ENCODE measurements around the gene GMEB2.
A peak's percentile ranks its signal among the peaks of the same experiment; 100 is the strongest.
"Not testable (repeated sequence)": the region's sequence is repeated elsewhere in the genome, so short reads cannot be mapped to it uniquely, and the experiment has no call there.

GMEB2 gene

DNA sequence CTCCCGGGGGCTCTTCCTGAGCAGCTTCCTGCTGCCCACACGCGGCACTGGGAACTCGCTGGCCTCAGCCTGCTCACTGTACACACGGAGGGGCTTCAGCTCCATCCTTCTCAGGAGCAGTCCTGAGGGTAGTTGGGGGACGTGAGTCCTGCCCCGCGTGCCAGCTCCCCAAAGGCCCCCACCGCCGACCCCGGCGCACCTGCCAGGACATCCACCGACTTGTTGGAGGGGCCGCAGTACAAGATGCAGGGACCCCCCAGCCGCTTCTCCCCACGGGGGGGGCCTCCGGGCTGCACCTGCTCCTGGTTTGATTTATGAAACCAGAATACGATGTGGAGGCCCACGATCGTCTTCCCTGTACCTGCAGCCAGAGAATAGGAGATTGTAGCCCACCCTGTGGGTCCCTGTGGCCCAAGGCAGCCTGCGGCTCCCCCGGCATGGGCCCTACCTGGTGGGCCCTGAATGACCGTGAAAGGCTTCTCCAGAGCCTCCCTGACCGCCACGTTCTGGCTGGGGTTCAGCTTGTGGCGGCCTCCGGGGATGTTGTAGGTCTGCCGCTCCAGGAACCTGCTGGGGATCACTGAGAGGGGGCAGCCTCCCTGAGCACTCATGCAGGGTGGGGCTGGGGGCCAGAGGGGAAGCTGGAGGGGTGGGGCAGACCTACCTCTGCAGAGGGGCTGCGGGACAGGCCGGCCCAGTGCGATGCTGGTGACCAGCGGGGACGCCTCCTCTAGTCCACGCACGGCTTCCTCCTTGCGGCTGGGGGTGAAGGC is 65.1 kb downstream of the GMEB2 start:
- no peak for DNase-seq (ENCODE audit: low read depth in 3 of 3, low spot score in 1 of 3)

DNA sequence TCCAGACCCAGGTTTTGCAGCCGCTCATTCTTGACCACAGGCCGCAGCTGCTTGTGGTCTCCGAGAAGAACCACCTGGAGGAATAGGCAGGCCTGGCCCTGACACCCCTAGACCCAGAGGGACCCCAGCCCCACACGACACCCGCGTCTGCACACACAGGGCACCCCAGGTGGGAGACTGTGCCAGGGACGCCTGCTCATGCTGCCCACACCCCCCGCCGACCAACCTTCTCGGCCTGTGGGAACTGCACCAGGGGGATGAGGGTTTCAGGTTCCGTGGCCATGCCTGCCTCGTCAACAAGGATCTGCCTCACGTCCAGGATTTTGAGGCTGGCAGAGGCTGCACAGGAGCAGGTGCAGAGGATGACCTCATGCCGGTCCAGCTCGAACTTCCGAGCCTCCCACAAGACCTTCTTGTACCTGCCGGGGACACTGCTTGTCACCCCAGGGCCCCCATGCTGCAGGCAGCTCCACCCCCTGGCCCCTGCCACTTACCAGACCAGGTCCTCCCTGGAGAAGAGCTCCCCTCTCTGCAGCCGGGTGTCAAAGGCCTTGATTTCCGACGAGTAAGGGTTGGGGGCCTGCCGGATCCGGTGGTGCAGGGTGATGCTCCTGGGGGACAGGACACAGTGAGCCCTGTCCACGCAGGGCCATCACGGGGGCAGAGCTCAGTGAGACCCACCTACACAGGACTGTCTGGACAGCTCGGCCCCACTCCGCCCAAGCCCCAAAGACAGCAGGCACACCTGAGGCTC is 65.9 kb downstream of the GMEB2 start:
- DNase-seq (ENCODE audit: low read depth in 3 of 3, low spot score in 1 of 3): no peak

DNA sequence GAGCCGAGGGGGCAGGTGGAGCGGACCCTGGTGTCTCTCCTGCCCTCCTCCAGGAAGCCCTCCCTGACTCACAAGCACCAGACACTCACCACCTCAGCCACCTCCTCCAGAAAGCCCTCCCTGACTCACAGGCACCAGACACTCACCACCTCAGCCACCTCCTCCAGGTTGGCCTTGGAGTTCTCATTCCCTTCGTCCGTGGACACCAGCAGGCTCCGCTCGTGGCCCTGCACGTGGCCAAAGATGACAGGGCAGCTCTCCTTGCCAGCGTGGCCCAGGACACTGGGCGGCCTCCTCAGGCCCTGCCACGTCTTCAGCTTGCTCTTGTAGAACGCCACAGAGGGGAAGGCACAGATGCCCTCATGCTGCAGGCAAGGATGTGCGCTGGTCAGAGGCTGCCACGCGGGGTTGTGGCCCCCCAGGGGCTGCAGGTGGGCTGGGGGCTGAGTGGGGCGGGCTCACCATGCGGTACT is 66.5 kb downstream of the GMEB2 start:
- no peak for DNase-seq (ENCODE audit: low read depth in 3 of 3, low spot score in 1 of 3)

DNA sequence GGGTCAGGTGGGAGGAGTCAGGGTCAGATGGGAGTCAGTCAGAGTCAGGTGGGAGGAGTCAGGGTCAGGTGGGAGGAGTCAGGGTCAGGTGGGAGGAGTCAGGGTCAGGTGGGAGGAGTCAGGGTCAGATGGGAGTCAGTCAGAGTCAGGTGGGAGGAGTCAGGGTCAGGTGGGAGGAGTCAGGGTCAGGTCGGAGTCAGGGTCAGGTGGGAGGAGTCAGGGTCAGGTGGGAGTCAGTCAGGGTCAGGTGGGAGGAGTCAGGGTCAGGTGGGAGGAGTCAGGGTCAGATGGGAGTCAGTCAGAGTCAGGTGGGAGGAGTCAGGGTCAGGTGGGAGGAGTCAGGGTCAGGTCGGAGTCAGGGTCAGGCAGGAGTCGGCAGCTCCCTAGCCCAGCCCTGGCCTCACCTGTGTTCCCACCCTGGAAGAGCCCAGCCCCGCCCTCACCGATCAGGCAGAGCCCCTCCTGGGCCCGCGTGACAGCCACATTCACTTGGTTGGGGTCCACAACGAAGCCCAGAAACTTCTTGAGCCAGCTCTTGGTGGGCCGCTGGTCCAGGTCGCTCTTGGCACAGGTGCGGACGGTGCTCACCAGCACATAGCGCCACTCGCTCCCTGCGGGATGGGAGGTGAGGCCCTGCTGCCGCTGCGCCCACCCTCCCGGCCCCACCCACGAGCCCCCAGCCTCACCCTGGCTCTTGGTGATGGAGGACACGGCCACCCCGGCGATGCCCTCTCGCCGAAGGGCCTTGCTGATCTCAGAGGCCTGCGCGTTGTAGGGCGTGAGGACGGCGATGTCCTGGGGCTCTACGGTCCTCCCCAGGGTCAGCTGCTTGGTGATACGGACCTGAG is 67.2 kb downstream of the GMEB2 start:
- not testable (repeated sequence) for DNase-seq (ENCODE audit: low read depth in 3 of 3, low spot score in 1 of 3)

DNA sequence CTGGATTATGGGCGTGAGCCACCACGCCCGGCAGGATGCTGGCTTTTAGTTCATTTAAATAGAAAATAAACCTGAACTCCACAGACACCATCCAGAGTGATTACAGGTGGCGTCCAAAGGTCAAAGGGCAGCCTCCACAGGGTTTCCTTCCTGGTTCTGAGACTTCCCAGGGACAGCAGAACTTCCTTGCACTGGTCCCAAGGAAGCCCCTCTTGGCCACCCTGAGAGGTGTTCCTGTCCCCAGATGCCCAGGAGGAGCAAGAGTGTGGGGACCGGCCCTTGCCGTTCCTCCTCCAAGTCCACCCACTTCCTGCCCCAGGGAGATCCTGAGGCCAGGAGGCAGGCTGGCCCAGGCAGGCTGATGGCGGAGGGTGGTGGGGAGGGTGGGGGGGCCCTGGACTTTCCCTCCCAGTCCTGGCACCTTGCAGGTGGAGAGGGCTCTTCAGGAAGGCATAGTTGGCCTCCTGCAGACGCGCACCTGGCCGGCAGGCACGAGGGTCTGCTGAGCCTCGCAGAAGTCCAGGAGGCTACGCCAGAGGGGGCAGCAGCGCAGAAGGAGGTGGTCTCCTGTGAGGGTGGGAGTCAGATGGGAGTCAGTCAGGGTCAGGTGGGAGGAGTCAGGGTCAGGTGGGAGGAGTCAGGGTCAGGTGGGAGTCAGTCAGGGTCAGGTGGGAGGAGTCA is 68.0 kb downstream of the GMEB2 start:
- no peak for DNase-seq (ENCODE audit: low read depth in 3 of 3, low spot score in 1 of 3)

DNA sequence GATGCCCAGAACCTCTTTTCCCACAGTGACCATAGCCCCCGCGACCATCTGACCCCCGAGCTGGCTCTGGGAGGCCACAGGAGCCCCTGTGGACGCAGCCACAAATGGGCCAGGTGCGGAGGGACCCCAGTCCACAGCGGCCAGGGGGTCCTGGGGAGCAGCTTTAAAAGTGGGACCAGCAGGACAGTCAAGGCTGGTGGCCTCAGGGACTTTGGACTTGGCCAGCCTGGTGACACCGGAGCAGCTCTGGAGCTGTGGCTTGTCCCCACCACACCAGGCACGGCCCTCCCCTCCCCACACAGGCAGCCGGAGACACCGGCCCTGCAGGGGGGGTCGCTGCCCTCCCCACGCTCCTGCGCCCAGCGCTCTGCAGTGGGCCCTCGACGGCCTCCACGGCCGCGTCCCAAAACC is 69.4 kb downstream of the GMEB2 start:
- DNase-seq (ENCODE audit: low read depth in 3 of 3, low spot score in 1 of 3): no peak

DNA sequence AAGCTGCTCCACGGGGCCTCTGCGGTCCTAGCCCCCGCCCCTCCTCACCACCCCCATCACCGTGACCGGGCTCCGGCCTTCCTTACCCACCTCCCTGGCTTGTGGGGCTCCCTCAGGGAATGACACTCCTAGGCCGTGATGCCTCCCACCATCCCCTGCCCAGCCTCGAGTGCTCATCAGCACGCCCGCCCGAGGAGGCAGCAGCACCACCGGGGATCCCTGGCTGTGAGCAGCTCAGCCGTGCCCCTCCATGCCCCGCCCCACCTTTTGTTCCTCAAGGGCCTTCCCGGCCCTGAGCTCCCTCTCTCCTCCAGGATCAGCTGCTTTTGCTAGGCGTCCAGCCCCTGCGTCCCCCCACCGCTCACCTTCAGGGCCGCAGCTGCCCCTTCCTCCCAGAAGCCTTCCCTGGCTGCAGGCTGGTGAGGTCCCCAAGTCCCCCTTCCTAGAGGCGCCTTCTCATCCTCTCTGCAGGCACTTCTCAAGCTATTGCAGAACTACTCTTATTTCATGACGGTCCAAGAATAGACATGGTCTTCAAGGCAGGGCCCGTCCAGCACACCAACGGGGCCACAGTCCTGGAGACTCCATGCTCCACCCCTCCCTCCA is 69.9 kb downstream of the GMEB2 start:
- no peak for DNase-seq (ENCODE audit: low read depth in 3 of 3, low spot score in 1 of 3)

DNA sequence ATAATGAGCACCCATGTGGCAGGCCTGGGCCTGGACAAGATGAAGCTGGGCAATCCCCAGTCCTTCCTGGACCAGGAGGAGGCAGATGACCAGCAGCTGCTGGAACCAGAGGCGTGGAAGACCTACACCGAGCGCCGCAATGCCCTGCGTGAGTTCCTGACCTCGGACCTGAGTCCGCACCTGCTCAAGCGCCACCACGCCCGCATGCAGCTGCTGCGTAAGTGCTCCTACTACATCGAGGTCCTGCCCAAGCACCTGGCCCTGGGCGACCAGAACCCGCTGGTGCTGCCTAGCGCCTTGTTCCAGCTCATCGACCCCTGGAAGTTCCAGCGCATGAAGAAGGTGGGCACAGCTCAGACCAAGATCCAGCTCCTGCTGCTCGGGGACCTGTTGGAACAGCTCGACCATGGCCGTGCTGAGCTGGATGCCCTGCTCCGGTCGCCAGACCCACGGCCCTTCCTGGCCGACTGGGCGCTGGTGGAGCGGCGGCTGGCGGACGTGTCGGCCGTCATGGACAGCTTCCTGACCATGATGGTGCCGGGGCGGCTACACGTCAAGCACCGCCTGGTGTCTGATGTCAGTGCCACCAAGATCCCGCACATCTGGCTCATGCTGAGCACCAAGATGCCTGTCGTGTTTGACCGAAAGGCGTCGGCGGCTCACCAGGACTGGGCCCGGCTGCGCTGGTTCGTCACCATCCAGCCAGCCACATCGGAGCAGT is 71.1 kb downstream of the GMEB2 start:
- DNase-seq (ENCODE audit: low read depth in 3 of 3, low spot score in 1 of 3): no peak

DNA sequence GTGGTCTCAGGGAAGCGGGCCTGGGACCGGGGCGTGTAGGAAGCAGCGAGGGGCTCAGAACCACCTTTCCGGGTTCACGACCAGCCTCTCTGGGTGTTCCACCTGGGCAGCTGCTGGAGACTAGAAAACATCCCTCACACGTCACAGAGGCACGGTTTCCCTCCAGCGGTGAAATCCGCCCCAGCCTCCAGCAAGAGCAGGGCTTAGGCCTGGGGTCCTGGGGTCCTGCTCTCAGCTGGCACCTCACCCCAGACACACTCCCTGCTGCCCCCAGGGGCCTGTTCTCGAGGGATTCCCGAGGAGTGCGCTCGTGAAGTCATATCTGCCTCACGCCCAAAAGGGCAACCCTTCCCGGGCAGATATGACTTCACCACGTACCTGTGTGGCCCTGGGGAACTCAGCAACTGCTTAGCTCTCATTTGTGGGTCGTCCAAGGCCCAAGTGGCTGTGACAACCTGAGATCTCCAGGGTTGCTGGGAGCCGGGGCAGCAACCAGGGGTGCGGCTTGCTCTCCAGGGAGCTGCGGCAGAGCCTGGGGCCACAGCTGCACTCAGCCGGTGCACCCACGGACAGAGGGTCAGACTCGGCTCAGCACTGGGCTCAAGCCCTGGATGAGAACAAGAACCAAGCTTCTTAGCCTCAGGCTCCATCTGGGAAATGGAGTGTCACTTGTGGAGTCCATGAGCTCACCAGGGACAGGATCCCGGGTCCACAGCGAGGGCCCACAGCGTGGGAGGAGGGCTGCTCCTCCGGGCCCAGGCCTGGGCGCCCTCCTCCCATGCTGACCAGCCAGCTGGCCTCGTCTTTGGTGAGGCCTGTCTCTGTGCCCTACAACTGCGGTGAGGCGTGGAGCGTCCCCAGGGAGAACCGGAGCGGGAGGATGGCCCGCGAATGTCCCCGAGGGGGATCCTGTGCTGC is 72.3 kb downstream of the GMEB2 start:
- no peak for DNase-seq (ENCODE audit: low read depth in 3 of 3, low spot score in 1 of 3)

DNA sequence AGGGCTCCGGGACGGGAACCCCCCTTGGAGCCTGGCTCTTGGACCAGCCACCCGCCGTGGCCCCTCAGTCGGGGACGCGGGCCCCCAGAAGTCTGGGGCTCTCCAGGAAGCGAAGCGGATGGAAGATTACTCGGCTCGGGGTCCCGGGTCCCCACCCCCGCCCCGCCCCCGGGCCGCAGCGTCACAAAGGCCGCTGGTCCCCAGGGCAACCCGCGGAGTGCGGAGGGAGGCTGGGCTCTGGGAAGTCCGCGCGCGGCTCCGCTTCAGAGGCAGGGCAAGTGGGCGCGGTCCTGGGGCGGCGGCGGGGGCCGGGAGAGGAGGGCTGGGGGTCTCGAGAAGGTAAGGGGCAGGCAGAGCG is 73.0 kb downstream of the GMEB2 start, which contains the start of gene FNDC11:
TSS of gene FNDC11 (plus strand) at position 227 of the 358 bp plus-strand sequence. CDS start 1,505 bp downstream, outside the sequence.
- peak in 1 of 3 donors; percentile 38 for DNase-seq (ENCODE audit: low read depth in 3 of 3, low spot score in 1 of 3)

DNA sequence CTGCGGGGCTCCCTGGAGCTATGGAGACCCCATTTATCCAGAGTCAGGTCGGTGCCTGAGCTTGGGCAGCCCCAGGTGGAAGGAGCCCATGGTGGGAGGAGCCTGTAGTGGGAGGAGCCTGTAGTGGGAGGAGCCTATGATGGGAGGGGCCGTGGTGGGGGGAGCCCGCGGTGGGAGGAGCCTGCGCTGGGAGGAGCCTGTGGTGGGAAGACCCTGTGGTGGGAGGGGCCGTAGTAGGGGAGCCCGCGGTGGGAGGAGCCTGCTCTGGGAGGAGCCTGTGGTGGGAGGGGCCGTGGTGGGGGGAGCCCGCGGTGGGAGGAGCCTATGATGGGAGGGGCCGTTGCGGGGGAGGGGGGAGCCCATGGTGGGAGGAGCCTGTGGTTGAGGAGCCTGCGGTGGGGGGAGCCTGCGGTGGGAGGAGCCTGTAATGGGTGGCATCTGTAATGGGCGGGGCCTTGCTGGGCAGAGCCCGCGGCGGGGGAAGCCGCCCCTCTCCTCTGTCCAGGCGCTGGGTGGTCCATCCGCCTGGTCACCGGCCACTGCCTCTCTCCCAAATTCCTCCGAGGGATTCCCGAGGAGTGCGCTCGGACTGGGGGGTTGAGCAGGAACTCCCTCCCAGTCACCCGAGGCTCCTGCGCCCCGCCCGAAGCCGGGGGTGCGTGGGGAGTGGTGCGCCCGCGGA is 73.5 kb downstream of the GMEB2 start:
- DNase-seq (ENCODE audit: low read depth in 3 of 3, low spot score in 1 of 3): peak; percentile 80 to 87 (median 84)

DNA sequence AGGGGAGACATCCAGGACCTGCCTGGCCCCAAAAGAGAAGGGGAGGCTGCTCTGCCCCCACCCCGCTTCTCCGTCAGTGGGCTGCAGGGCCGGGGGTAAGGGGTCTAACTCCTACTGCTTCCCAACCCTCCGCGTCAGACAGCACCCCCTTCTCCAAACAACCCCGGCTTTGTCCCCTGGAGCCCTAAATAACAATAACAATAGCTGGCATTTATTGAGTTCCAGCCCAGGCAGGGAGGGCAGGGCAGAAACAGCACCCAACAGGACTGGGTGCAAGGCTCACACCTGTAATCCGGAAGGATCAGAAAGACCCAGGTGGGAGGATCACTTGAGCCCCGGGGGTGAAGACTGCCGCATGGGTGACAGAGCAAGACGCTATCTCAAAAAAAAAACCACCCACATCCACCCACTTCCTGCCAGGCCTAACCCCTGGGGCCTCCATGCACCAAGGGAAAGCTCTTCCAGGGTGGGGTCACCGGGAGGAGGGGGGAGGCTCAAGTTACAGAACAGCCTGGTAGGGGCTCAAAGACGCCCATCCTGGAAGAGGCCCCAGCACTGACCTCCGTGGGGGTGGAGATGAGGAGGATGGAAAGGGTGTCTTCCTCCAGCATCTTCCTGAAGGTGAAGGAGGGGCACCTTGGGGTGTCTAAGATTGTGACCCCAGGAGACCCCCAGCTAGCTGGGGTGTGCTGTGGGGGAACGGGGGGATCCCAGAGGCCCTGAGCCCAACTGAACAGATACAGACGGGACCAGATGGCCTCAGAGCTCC is 74.2 kb downstream of the GMEB2 start:
- DNase-seq (ENCODE audit: low read depth in 3 of 3, low spot score in 1 of 3): peak in 1 of 3 donors; percentile 25

DNA sequence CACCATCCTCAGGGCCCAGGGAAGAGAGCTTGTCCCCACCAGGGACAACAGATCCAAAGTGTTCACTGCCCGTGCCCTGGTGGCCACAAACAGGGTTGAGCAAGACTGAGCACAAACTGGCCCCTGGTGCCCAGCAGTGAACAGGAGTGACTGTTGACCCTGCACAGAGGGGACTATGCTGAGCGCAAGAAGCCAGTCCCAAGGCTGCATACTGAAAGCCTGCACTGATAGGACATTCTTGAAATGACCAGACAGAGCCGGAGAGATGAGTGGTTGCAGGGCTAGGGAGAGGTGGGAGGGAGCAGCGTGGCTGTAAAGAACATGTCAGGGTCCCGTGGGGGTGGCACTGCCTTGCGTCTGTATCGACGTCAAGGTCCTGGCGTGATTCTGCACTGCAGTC is 75.8 kb downstream of the GMEB2 start:
- no peak for DNase-seq (ENCODE audit: low read depth in 3 of 3, low spot score in 1 of 3)

DNA sequence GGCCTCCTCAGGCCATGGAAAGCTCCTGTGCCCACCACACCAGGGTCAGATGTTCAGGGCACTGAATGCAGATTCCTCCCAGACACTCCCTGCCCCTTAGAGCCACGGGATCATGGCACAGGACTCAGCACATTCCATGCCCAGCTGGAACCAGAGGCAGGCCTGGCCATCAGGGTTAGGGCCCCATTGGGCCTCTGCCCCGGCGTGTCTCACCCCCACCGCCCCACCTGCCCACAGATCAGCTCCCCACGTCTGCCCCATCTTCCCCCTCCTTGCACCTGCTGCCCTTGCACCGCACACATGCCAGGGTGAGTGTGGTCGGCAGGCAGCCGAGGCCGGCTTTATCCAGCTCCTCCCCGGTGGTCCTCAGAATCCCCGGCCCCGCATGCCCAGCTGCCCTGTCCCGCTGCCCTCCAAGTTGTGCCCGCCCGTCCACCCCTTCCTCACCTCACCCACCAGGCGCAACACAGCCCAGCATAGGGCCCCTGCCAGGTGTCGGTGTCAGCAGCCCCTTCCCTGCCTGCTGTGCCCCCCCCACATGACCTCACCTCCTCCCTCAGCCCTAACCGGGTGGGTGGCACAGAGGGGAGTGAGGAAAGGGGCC is 77.1 kb downstream of the GMEB2 start:
- DNase-seq (ENCODE audit: low read depth in 3 of 3, low spot score in 1 of 3): no peak

DNA sequence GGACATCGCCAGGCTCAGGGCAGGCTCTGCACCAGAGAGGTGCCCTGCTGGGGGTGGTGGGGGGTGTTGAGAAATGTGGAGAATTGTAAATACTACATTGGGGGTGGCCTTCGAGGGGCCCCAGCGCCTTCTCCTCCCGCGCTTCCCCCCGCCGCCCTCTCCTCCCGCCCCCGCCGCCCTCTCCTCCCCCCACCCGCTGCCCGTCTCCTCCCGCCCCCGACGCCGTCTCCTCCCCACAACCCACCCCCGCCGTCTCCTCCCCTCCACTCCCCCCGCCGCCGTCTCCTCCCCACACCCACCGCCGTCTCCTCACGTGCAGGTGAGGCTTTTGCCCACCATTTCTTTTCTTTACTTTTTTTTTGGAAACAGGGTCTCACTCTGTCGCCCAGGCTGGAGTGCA is 77.9 kb downstream of the GMEB2 start:
- DNase-seq (ENCODE audit: low read depth in 3 of 3, low spot score in 1 of 3): no peak

DNA sequence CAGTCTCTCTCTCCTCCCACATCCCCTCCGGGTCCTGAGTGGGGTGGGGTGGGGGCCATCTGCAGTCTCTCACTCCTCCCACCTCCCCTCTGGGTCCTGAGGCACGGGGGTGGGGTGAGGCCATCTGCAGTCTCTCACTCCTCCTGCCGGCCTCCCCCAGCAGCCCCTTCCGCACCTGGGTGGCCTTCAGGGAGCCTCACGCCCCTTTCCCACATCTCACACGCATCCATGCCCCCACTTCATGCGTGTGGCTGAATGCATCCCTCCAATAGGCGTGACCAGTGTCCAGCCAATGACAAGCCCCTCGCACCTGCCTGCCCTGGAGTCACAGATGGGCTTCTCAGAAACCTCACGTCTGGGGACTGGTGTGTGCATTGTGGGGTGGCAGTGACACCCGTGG is 78.4 kb downstream of the GMEB2 start:
- DNase-seq (ENCODE audit: low read depth in 3 of 3, low spot score in 1 of 3): no peak

Measured in stimulated activated CD4-positive, alpha-beta T cell treated with anti-CD3 and anti-CD28 coated beads, TNF-alpha, amount 100 ng/mL, for 1 hour (primary cell).